Fibroblast of gingiva (primary cell): ENCODE data around the gene KIF1B.
"Not testable (repeated sequence)": the region's sequence is repeated elsewhere in the genome, so short reads cannot be mapped to it uniquely, and the experiment has no call there.

ENCODE experiments used
- DNase-seq: peaks from one replicate; pipeline ENCODE4 v3.0.0-alpha.2; 2011; ENCODE audit warnings: low read depth

Gene KIF1B

GRCh38 chr1:10387677-10388386 lies 177.5 kb downstream of the KIF1B start:
- peak; percentile 87 for DNase-seq

GRCh38 chr1:10388387-10388715 lies 178.0 kb downstream of the KIF1B start:
- no peak for DNase-seq

GRCh38 chr1:10389271-10389973 lies 179.1 kb downstream of the KIF1B start:
- no peak for DNase-seq

GRCh38 chr1:10396870-10397269 lies 186.5 kb downstream of the KIF1B start:
- no peak for DNase-seq

- DNase-seq, result no peak
These were observed 187.9 kb downstream of the KIF1B start for GRCh38 chr1:10398278-10398733.

- DNase-seq, result peak; percentile 99
These were observed 188.5 kb downstream of the KIF1B start, which contains the start of gene PGD for GRCh38 chr1:10398734-10399443. TSS of gene PGD (plus strand) at chr1:10399064. CDS start at chr1:10399118, 54 bp downstream.

GRCh38 chr1:10399444-10399941 lies 189.1 kb downstream of the KIF1B start:
- no peak for DNase-seq

GRCh38 chr1:10400013-10400412 lies 189.6 kb downstream of the KIF1B start:
- no peak for DNase-seq

- peak; percentile 75 for DNase-seq
These were observed 190.9 kb downstream of the KIF1B start for GRCh38 chr1:10401281-10401680.

GRCh38 chr1:10402729-10403274 lies 192.4 kb downstream of the KIF1B start:
- DNase-seq, result no peak

GRCh38 chr1:10407201-10407600 lies 196.8 kb downstream of the KIF1B start:
- DNase-seq, result no peak

GRCh38 chr1:10415211-10415930 lies 205.0 kb downstream of the KIF1B start:
- DNase-seq, result peak; percentile 85

GRCh38 chr1:10415967-10416366 lies 205.6 kb downstream of the KIF1B start:
- not testable (repeated sequence) for DNase-seq

GRCh38 chr1:10418741-10419140 lies 208.4 kb downstream of the KIF1B start:
- DNase-seq, result not testable (repeated sequence)

GRCh38 chr1:10419351-10419750 lies 209.0 kb downstream of the KIF1B start:
- DNase-seq, result no peak

- DNase-seq, result no peak
These were observed 211.3 kb downstream of the KIF1B start for GRCh38 chr1:10421637-10422036.

GRCh38 chr1:10424034-10424433 lies 213.7 kb downstream of the KIF1B start:
- peak; percentile 80 for DNase-seq

- DNase-seq, result no peak
These were observed 214.3 kb downstream of the KIF1B start for GRCh38 chr1:10424651-10425050.

GRCh38 chr1:10425826-10426534 lies 215.6 kb downstream of the KIF1B start:
- not testable (repeated sequence) for DNase-seq

- not testable (repeated sequence) for DNase-seq
These were observed 216.1 kb downstream of the KIF1B start for GRCh38 chr1:10426535-10426848.

- DNase-seq, result no peak
These were observed 218.6 kb downstream of the KIF1B start for GRCh38 chr1:10428984-10429383.
